Transverse colon (tissue), 4 donors: ENCODE data around the gene OLFM1. TPM values are rescaled to one million over a fixed set of nuclear protein-coding genes. Genes with fewer than 3 reads are reported as not detected.

Experiments used
- DNase-seq: peaks from one replicate; pipeline ENCODE4 v3.0.0-alpha.2; 2019
- H3K27ac ChIP-seq, 4 donors: fragments of 200-600 bp; sonication (generic); 2 replicates each; pipeline ENCODE4 v1.5.1; 2016 to 2018; ENCODE audit warnings: inconsistent platforms in 4 of 4
- H3K27me3 ChIP-seq: fragments of 200-600 bp; sonication (generic); 2 replicates; pipeline ENCODE4 v1.5.1; 2017; ENCODE audit warnings: inconsistent platforms
- H3K36me3 ChIP-seq, 4 donors: fragments of 200-600 bp; sonication (generic); 2 replicates each; pipeline ENCODE4 v1.5.1; 2017 to 2019; ENCODE audit warnings: inconsistent platforms in 4 of 4
- H3K4me1 ChIP-seq, 4 donors: fragments of 200-600 bp; sonication (generic); 2 replicates each; pipeline ENCODE4 v1.5.1; 2017 to 2020; ENCODE audit warnings: inconsistent platforms in 4 of 4
- H3K4me3 ChIP-seq, 4 donors: fragments of 200-600 bp; sonication (generic); 1 replicate in 1 of 4; 2 replicates in 3 of 4; pipeline versions ENCODE4 v1.5.1 to v1.6.1; 2017 to 2019; ENCODE audit warnings: inconsistent platforms in 4 of 4
- H3K9me3 ChIP-seq, 2 donors: fragments of 200-600 bp; sonication (generic); 2 replicates each; pipeline ENCODE4 v1.5.1; 2017 to 2019; ENCODE audit warnings: inconsistent platforms in 2 of 2
- EP300 ChIP-seq: sonication (generic); formaldehyde crosslinking; IDR thresholded peaks from one replicate; pipeline ENCODE4 v1.6.1; 2017; ENCODE audit warnings: antibody characterized with exemption, low read depth
- POLR2A ChIP-seq: fragments of 450-650 bp; IDR thresholded peaks from one replicate; pipeline ENCODE4 v1.6.1; 2016; ENCODE audit warnings: antibody characterized with exemption, mild to moderate bottlenecking, moderate library complexity
- POLR2AphosphoS5 ChIP-seq, 3 donors: sonication (generic); formaldehyde crosslinking; IDR thresholded peaks; one replicate each; pipeline ENCODE4 v1.6.1; 2016; ENCODE audit warnings: antibody characterized with exemption in 3 of 3
- WGBS, 2 donors: methylation state at CpG; one replicate each; pipeline ENCODE4 v1.1.5; 2018; ENCODE audit warnings: low coverage in 1 of 2; 5-methylcytosine and 5-hydroxymethylcytosine counted together
- in situ Hi-C, 4 donors: fragments of 200-750 bp; cut with MboI; loops; one replicate each; pipeline versions ENCODE4 v1.15.0 to v1.15.1; 2017; ENCODE audit warnings: low sequenced_read_pairs in 3 of 4, low pct_ligation_motif_present in 1 of 4, low pct_unique_long_range_greater_than_20kb in 1 of 4
- intact Hi-C: fragments of 100-400 bp; cut with DNase I; formaldehyde crosslinking; loops from one replicate; pipeline ENCODE4 v1.15.1; 2023; ENCODE audit warnings: low total_unique reads
- total RNA-seq, 4 donors: library from RNA; depleted of rRNA; stranded (reverse); fragments of >200 nt; gene quantifications; one replicate each; pipeline ENCODE4 v1.1.0, GENCODE V29; 2016
- TF ChIP-seq, protein P1 (sequence below), 5 experiments: fragments of 200-600 bp in 3 of 5; fragments of 450-650 bp in 2 of 5; sonication (generic) in 3 of 5; IDR thresholded peaks; 1 replicate in 2 of 5; 2 replicates in 3 of 5; pipeline ENCODE4 v1.5.1; 2016 to 2017; ENCODE audit warnings: antibody characterized with exemption in 5 of 5, inconsistent platforms in 3 of 5, mild to moderate bottlenecking in 2 of 5, moderate library complexity in 1 of 5

OLFM1 gene
- total RNA-seq, 4 donors from 2014 or later, result 3.7 to 7.8 (median 4.0) TPM; not detected in 1

DNA sequence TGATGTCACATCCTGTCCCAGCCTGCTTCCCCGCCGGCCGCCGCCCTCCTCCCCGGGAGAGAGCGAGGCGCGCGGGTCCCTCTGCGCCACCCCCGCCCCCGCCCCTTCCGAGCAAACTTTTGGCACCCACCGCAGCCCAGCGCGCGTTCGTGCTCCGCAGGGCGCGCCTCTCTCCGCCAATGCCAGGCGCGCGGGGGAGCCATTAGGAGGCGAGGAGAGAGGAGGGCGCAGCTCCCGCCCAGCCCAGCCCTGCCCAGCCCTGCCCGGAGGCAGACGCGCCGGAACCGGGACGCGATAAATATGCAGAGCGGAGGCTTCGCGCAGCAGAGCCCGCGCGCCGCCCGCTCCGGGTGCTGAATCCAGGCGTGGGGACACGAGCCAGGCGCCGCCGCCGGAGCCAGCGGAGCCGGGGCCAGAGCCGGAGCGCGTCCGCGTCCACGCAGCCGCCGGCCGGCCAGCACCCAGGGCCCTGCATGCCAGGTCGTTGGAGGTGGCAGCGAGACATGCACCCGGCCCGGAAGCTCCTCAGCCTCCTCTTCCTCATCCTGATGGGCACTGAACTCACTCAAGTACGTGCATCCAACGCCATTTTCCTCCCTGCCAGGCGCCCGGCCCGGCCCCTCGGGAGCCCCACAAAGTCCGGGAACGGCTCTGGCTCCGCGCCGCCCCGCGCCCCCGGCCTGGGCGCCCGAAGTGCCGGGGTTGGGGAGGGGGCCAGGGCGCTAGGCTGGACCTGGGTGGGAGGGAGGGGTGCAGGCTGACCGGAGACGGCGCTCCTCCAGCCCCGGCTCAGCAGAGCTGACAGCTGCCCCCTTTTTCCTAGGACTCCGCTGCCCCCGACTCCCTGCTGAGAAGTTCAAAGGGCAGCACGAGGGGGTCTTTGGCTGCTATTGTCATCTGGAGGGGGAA lies 12.0 kb upstream of the OLFM1 start:
- in situ Hi-C loops (loop anchor here (25.0 kb wide), 2 partner anchors 262 to 337 kb away; no protein-coding TSS in a partner anchor), intact Hi-C loops (no loop called here)
- peak; percentile 39 for DNase-seq
- WGBS, 2 donors, result 3 to 8% methylated on average over 7 to 25 of the region's 90 CpGs
- Histone ChIP-seq H3K27me3 (peaks cover 21% of the 10 kb centered on the region), H3K27ac (peak overlapping the region in 3 of 4 donors; percentile 9 to 25 (median 19)), H3K36me3 (no peaks in the 10 kb centered on the region), H3K9me3 (no peaks in the 10 kb centered on the region), H3K4me3 (peak overlapping the region; percentile 21 to 51 (median 42)), H3K4me1 (peaks cover 0 to 15% (median 9%) of the 10 kb centered on the region in 4 donors)
- TF ChIP-seq EP300, result no peak
- TF ChIP-seq, protein P1, sequence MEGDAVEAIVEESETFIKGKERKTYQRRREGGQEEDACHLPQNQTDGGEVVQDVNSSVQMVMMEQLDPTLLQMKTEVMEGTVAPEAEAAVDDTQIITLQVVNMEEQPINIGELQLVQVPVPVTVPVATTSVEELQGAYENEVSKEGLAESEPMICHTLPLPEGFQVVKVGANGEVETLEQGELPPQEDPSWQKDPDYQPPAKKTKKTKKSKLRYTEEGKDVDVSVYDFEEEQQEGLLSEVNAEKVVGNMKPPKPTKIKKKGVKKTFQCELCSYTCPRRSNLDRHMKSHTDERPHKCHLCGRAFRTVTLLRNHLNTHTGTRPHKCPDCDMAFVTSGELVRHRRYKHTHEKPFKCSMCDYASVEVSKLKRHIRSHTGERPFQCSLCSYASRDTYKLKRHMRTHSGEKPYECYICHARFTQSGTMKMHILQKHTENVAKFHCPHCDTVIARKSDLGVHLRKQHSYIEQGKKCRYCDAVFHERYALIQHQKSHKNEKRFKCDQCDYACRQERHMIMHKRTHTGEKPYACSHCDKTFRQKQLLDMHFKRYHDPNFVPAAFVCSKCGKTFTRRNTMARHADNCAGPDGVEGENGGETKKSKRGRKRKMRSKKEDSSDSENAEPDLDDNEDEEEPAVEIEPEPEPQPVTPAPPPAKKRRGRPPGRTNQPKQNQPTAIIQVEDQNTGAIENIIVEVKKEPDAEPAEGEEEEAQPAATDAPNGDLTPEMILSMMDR (IDR thresholded peaks at IDR 0.05), result no peak
- TF ChIP-seq POLR2A, result no peak
- no peak for TF ChIP-seq POLR2AphosphoS5 (IDR thresholded peaks at IDR 0.05)

DNA sequence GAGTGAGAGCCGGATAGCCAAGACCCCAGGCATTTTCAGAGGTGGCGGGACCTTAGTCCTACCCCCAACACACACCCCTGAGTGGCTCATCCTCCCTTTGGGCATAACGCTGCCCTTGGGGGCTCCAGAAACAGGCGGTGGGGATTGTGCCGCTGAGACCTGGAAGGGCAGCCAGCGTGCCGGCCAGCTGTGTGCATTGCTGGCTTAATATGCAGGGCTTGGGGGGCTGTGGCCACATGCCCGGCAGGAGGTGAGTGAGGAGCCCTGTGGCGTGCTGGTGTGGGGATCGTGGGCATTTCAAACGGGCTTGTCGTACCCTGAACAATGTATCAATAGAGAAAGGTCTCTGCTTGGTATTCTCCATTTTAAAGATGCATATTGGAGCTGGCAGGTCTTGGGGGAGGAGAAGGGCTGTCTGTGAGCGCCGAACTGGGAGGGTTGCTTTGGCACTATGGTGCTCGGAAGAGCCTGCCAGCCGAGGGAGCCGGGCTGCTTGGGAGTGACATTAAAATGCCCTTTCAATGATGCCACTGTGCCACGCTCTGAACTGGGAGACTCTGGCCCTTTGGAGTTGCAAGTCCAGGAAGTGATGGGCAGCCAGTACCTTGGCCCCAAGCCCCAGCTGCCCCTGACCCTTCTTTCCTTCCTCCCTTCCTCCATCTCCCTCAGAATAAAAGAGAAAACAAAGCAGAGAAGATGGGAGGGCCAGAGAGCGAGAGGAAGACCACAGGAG lies 11.2 kb upstream of the OLFM1 start:
- WGBS, 2 donors, result 40% methylated on average over 19 of the region's 19 CpGs; no CpG with 5 or more reads in 1 of the 2 donors
- peaks cover 0 to 15% (median 9%) of the 10 kb centered on the region in 4 donors for H3K4me1 ChIP-seq
- no peaks in the 10 kb centered on the region for H3K36me3 ChIP-seq
- intact Hi-C loops, result no loop called here
- peaks cover 21% of the 10 kb centered on the region for H3K27me3 ChIP-seq
- no peak for DNase-seq
- H3K9me3 ChIP-seq, result no peaks in the 10 kb centered on the region
- H3K4me3 ChIP-seq, result peak overlapping the region in 3 of 4 donors; percentile 33 to 51 (median 50)
- no peak overlapping the region for H3K27ac ChIP-seq
- TF ChIP-seq POLR2A (no peak), POLR2AphosphoS5 (IDR thresholded peaks at IDR 0.05) (no peak), EP300 (no peak)
- TF ChIP-seq, protein P1 (IDR thresholded peaks at IDR 0.05), result no peak
- in situ Hi-C loops, result loop anchor here (25.0 kb wide), 2 partner anchors 261 to 336 kb away; no protein-coding TSS in a partner anchor

DNA sequence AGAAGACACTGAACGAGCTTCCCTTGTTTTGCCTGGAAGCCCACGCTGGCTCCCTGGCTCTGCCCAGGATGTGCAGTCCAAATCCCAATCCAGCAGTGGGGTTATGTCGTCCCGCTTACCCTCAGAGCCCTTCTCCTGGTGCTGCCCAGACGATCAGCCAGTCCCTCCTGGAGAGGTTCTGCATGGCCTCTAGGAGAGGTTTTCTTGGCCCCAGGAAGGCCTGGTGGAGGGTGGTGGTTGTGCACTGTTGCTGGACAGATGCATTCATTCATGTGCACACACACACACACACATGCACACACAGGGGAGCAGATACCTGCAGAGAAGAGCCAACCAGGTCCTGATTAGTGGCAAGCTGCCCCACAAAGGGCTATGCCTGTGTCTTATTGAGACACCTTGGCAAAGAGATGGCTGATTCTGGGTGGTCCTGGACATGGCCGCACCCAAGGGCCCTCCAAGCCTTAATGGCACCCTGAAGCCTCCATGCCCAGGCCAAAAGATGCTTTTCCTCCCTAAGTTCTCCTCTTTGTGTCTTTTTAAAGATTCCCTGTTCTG lies 10.5 kb upstream of the OLFM1 start:
- intact Hi-C loops, result no loop called here
- 74% methylated on average over 6 of the region's 6 CpGs; no CpG with 5 or more reads in 1 of the 2 donors for WGBS, 2 donors
- Histone ChIP-seq H3K9me3 (no peaks in the 10 kb centered on the region), H3K4me1 (peaks cover 0 to 15% (median 9%) of the 10 kb centered on the region in 4 donors), H3K27ac (no peak overlapping the region), H3K27me3 (peaks cover 21% of the 10 kb centered on the region), H3K36me3 (no peaks in the 10 kb centered on the region), H3K4me3 (no peak overlapping the region)
- no peak for DNase-seq
- TF ChIP-seq, protein P1 (IDR thresholded peaks at IDR 0.05), result no peak
- TF ChIP-seq POLR2AphosphoS5 (IDR thresholded peaks at IDR 0.05), result no peak
- no peak for TF ChIP-seq EP300
- TF ChIP-seq POLR2A, result no peak
- in situ Hi-C loops, result loop anchor here (25.0 kb wide), 2 partner anchors 260 to 335 kb away; no protein-coding TSS in a partner anchor
